IMR-90 (cell line): ENCODE data around the gene RGL1.

Source experiments
- BHLHE40 ChIP-seq: fragments of 150-350 bp; IDR thresholded peaks from 2 replicates; pipeline ENCODE4 v1.6.1; 2016; ENCODE audit warnings: mild to moderate bottlenecking, low read depth, low read length
- CEBPB ChIP-seq: IDR thresholded peaks from 2 replicates; pipeline ENCODE4 v1.6.1; 2012; ENCODE audit warnings: low read depth, low read length, improper control_type of control experiment
- CHD1 ChIP-seq: IDR thresholded peaks from 2 replicates; pipeline ENCODE4 v1.6.1; 2012; ENCODE audit warnings: low read depth, low read length, improper control_type of control experiment
- MAFK ChIP-seq: IDR thresholded peaks from 2 replicates; pipeline ENCODE4 v1.6.1; 2012; ENCODE audit warnings: low read depth, low read length, improper control_type of control experiment
- MXI1 ChIP-seq: IDR thresholded peaks from 2 replicates; pipeline ENCODE4 v1.6.1; 2012; ENCODE audit warnings: low read depth, mild to moderate bottlenecking, low read length, moderate library complexity, borderline replicate concordance
- NFE2L2 ChIP-seq: fragments of 150-350 bp; IDR thresholded peaks from 2 replicates; pipeline ENCODE4 v1.6.1; 2016; ENCODE audit warnings: low read depth, mild to moderate bottlenecking, low read length
- POLR2A ChIP-seq: IDR thresholded peaks from 2 replicates; pipeline ENCODE4 v1.6.1; 2012; ENCODE audit warnings: mild to moderate bottlenecking, low read depth, low read length
- RAD21 ChIP-seq: IDR thresholded peaks from 2 replicates; pipeline ENCODE4 v1.6.1; 2012; ENCODE audit warnings: low read length, improper control_type of control experiment
- RCOR1 ChIP-seq: IDR thresholded peaks from 2 replicates; pipeline ENCODE4 v1.6.1; 2012; ENCODE audit warnings: mild to moderate bottlenecking, low read length, improper control_type of control experiment; ENCODE audit not compliant: insufficient replicate concordance
- RFX5 ChIP-seq: IDR thresholded peaks from 2 replicates; pipeline ENCODE4 v1.8.0; 2012; ENCODE audit warnings: low read depth, mild to moderate bottlenecking, low read length, moderate library complexity
- TF ChIP-seq, protein P1 (sequence below): conservative IDR thresholded peaks from 2 replicates; pipeline ENCODE4 v1.5.1; 2012; ENCODE audit warnings: mild to moderate bottlenecking, low read depth, low read length, improper control_type of control experiment
- TF ChIP-seq, protein P2 (sequence below): fragments of 150-350 bp; IDR thresholded peaks from 2 replicates; pipeline ENCODE4 v1.6.1; 2017; ENCODE audit warnings: mild to moderate bottlenecking, antibody characterized with exemption, low read length, low read depth
- TF ChIP-seq, protein P3 (sequence below): fragments of 150-350 bp; IDR thresholded peaks from 2 replicates; pipeline ENCODE4 v1.6.1; 2016; ENCODE audit warnings: low read depth, mild to moderate bottlenecking, low read length, moderate library complexity, borderline replicate concordance

DNA sequence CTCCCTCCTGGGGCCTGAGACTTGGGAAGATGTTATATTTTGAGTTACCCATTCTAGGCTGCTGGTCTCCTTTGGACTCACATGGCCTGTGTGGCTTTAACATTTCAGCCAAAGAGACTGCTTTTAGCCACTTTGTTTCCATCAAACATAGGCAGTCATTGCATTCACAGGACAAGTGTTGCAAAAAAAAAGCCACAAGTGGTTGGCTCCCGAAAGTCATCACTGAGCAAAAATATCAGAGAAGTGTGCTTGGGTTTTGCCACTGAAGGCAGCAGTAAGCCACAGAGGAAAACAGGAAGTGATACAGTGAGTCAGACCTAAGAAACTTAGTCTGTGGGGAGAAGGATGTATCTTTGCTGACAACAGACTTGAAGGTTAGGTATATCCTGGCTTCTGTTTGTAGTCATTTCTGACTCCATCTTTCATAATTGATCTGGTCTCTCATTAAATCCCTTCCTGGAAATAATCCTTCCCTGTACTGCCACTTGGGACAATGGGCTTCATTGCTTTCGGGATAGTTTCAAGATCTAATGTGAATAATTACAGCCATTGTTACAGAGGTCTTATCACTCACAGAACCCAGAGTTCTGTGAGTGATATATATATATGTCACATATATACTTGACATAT lies 151.8 kb downstream of the RGL1 start:
- TF ChIP-seq, protein P1, sequence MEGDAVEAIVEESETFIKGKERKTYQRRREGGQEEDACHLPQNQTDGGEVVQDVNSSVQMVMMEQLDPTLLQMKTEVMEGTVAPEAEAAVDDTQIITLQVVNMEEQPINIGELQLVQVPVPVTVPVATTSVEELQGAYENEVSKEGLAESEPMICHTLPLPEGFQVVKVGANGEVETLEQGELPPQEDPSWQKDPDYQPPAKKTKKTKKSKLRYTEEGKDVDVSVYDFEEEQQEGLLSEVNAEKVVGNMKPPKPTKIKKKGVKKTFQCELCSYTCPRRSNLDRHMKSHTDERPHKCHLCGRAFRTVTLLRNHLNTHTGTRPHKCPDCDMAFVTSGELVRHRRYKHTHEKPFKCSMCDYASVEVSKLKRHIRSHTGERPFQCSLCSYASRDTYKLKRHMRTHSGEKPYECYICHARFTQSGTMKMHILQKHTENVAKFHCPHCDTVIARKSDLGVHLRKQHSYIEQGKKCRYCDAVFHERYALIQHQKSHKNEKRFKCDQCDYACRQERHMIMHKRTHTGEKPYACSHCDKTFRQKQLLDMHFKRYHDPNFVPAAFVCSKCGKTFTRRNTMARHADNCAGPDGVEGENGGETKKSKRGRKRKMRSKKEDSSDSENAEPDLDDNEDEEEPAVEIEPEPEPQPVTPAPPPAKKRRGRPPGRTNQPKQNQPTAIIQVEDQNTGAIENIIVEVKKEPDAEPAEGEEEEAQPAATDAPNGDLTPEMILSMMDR: peak; percentile 46
- TF ChIP-seq MAFK (peak; percentile 51; the same call in 1 of the 2 replicates), POLR2A (no peak), MXI1 (no peak), BHLHE40 (peak; percentile 36; the same call in 1 of the 2 replicates), RAD21 (peak; percentile 61), NFE2L2 (no peak), RFX5 (no peak), CHD1 (no peak), RCOR1 (peak; percentile 12), CEBPB (no peak)
- TF ChIP-seq, protein P2, sequence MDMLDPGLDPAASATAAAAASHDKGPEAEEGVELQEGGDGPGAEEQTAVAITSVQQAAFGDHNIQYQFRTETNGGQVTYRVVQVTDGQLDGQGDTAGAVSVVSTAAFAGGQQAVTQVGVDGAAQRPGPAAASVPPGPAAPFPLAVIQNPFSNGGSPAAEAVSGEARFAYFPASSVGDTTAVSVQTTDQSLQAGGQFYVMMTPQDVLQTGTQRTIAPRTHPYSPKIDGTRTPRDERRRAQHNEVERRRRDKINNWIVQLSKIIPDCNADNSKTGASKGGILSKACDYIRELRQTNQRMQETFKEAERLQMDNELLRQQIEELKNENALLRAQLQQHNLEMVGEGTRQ: no peak
- TF ChIP-seq, protein P3, sequence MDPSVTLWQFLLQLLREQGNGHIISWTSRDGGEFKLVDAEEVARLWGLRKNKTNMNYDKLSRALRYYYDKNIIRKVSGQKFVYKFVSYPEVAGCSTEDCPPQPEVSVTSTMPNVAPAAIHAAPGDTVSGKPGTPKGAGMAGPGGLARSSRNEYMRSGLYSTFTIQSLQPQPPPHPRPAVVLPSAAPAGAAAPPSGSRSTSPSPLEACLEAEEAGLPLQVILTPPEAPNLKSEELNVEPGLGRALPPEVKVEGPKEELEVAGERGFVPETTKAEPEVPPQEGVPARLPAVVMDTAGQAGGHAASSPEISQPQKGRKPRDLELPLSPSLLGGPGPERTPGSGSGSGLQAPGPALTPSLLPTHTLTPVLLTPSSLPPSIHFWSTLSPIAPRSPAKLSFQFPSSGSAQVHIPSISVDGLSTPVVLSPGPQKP: no peak
